Esophagus muscularis mucosa (tissue), 3 donors: Measurements from ENCODE around the gene MAPK14.

Source experiments
- POLR2A ChIP-seq: fragments of 450-650 bp; IDR thresholded peaks from one replicate; pipeline ENCODE4 v1.6.1; 2017; ENCODE audit warnings: antibody characterized with exemption, moderate library complexity, mild to moderate bottlenecking, low read depth
- POLR2AphosphoS5 ChIP-seq, 2 donors: sonication (generic); formaldehyde crosslinking; IDR thresholded peaks; one replicate each; pipeline ENCODE4 v1.6.1; 2017; ENCODE audit warnings: antibody characterized with exemption in 2 of 2
- TF ChIP-seq, protein P1 (sequence below), 3 experiments: fragments of 200-600 bp in 2 of 3; fragments of 450-650 bp in 1 of 3; sonication (generic) in 2 of 3; IDR thresholded peaks; one replicate each; pipeline ENCODE4 v1.5.1; 2017 to 2019; ENCODE audit warnings: antibody characterized with exemption in 3 of 3, mild to moderate bottlenecking in 2 of 3, moderate library complexity in 1 of 3

DNA sequence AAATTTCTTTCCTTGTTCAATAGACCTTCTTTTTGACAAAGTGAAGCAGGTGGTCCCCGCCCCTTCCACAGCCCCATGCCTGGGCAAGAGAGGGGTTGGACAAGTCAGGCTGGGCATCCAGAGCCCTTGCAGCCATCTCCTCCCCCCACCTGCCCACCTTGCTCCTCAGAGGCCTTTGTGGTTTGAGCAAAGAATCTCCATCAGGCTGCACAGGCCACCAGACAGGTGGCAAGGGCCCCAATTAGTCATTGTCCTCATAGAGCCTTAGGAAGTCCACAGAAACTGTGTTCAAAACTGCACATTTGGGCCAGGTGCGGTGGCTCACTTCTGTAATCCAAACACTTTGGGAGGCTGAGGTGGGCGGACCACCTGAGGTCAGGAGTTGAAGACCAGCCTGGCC lies 101.2 kb downstream of the MAPK14 start:
- TF ChIP-seq, protein P1, sequence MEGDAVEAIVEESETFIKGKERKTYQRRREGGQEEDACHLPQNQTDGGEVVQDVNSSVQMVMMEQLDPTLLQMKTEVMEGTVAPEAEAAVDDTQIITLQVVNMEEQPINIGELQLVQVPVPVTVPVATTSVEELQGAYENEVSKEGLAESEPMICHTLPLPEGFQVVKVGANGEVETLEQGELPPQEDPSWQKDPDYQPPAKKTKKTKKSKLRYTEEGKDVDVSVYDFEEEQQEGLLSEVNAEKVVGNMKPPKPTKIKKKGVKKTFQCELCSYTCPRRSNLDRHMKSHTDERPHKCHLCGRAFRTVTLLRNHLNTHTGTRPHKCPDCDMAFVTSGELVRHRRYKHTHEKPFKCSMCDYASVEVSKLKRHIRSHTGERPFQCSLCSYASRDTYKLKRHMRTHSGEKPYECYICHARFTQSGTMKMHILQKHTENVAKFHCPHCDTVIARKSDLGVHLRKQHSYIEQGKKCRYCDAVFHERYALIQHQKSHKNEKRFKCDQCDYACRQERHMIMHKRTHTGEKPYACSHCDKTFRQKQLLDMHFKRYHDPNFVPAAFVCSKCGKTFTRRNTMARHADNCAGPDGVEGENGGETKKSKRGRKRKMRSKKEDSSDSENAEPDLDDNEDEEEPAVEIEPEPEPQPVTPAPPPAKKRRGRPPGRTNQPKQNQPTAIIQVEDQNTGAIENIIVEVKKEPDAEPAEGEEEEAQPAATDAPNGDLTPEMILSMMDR (IDR thresholded peaks at IDR 0.05) = no peak
- TF ChIP-seq POLR2A (no peak), POLR2AphosphoS5 (IDR thresholded peaks at IDR 0.05) (no peak)
